Astrocyte (in vitro differentiated cells and primary cell): ENCODE measurements around the gene TTC7B. TPM values are rescaled to one million over a fixed set of nuclear protein-coding genes. Genes with fewer than 3 reads are reported as not detected.

Source experiments
- DNase-seq: peaks from one replicate; pipeline ENCODE4 v3.0.0-alpha.2; 2010; ENCODE audit warnings: low read depth
- FAIRE-seq: peaks from 2 replicates; lab custom pipeline; 2011; peaks lifted over from hg19 to GRCh38; lab: Jason Lieb, UNC
- H2AFZ ChIP-seq: 2 replicates; pipeline ENCODE4 v1.6.0; 2012; ENCODE audit warnings: low read depth, low read length, inconsistent platforms
- H3K27ac ChIP-seq: 2 replicates; pipeline ENCODE4 v1.5.1; 2011; ENCODE audit warnings: low read depth, low read length, inconsistent platforms
- H3K27me3 ChIP-seq: 2 replicates; pipeline ENCODE4 v1.6.0; 2011; ENCODE audit warnings: low read length, inconsistent platforms; ENCODE audit not compliant: insufficient read depth
- H3K36me3 ChIP-seq: 2 replicates; pipeline ENCODE4 v1.5.1; 2011; ENCODE audit warnings: low read length, inconsistent platforms; ENCODE audit not compliant: insufficient read depth
- H3K4me1 ChIP-seq: 2 replicates; pipeline ENCODE4 v1.5.1; 2011; ENCODE audit warnings: low read length, inconsistent platforms; ENCODE audit not compliant: insufficient read depth
- H3K4me2 ChIP-seq: 2 replicates; pipeline ENCODE4 v1.6.0; 2012; ENCODE audit warnings: low read length, inconsistent platforms
- H3K4me3 ChIP-seq: 2 replicates; pipeline ENCODE4 v1.5.1; 2011; ENCODE audit warnings: low read depth, mild to moderate bottlenecking, low read length, inconsistent platforms; ENCODE audit not compliant: insufficient read depth
- H3K79me2 ChIP-seq: 2 replicates; pipeline ENCODE4 v1.6.0; 2012; ENCODE audit warnings: mild to moderate bottlenecking, low read length, inconsistent platforms; ENCODE audit not compliant: insufficient read depth
- H3K9ac ChIP-seq: 2 replicates; pipeline ENCODE4 v1.6.0; 2012; ENCODE audit warnings: mild to moderate bottlenecking, low read length, inconsistent platforms
- H3K9me3 ChIP-seq: 2 replicates; pipeline ENCODE4 v1.5.1; 2012; ENCODE audit warnings: low read depth, mild to moderate bottlenecking, low read length, inconsistent platforms; ENCODE audit not compliant: insufficient read depth
- H4K20me1 ChIP-seq: 2 replicates; pipeline ENCODE4 v1.6.0; 2012; ENCODE audit warnings: low read length, inconsistent platforms; ENCODE audit not compliant: insufficient read depth
- H3K27ac Mint-ChIP-seq: one replicate; pipeline ENCODE4 v1.8.0; 2021; ENCODE audit warnings: mild to moderate bottlenecking, mixed read lengths; ENCODE audit not compliant: unreplicated experiment
- H3K27me3 Mint-ChIP-seq: one replicate; pipeline ENCODE4 v1.8.0; 2021; ENCODE audit warnings: low read depth, mixed read lengths; ENCODE audit not compliant: unreplicated experiment
- H3K36me3 Mint-ChIP-seq: one replicate; pipeline ENCODE4 v1.8.0; 2021; ENCODE audit warnings: low read depth, mixed read lengths; ENCODE audit not compliant: unreplicated experiment
- H3K4me1 Mint-ChIP-seq: one replicate; pipeline ENCODE4 v1.8.0; 2021; ENCODE audit warnings: low read depth, mixed read lengths; ENCODE audit not compliant: unreplicated experiment
- H3K4me3 Mint-ChIP-seq: one replicate; pipeline ENCODE4 v1.8.0; 2021; ENCODE audit warnings: mild to moderate bottlenecking, moderate library complexity, mixed read lengths; ENCODE audit not compliant: unreplicated experiment
- H3K9me3 Mint-ChIP-seq: one replicate; pipeline ENCODE4 v1.8.0; 2021; ENCODE audit warnings: mild to moderate bottlenecking, mixed read lengths; ENCODE audit not compliant: unreplicated experiment
- EZH2 ChIP-seq: IDR thresholded peaks from 2 replicates; pipeline ENCODE4 v1.6.1; 2012; ENCODE audit warnings: mild to moderate bottlenecking, low read length, inconsistent platforms; ENCODE audit not compliant: insufficient read depth
- total RNA-seq: library from RNA; stranded (reverse); gene quantifications from 2 replicates; pipeline ENCODE4 v1.2.1, GENCODE V29; 2021
- TF ChIP-seq, protein P1 (sequence below): IDR thresholded peaks from 2 replicates; pipeline ENCODE4 v1.5.1; 2011; ENCODE audit warnings: low read depth, mild to moderate bottlenecking, inconsistent platforms, low read length, moderate library complexity; ENCODE audit not compliant: insufficient read depth

Gene TTC7B
- total RNA-seq, 1 donor from 2014 or later: 42.1 TPM

DNA sequence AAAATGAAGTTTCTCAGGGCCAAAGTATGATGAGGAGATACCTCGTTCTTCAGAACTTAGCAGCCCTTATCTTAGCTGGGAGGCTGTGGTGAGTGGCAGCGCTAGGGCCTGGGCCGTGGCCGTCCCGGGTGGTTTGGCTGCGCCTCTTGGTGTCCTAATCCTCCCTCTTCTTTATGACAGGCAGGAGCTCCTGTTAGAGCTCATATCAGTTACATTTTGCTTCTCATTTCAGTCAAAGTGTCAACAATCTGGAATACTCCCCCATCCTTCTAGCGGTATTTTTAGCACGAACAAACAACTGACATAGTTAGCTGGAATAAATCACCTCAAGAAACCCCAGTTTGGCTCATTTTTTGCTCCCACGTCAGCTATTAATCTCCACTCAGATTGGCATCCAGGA lies 188.8 kb downstream of the TTC7B start:
- no peak overlapping the region for H3K27ac Mint-ChIP-seq
- H4K20me1 ChIP-seq: no peaks in the 10 kb centered on the region
- H3K9me3 Mint-ChIP-seq: no peaks in the 10 kb centered on the region
- DNase-seq (no peak), FAIRE-seq (no peak)
- no peaks in the 10 kb centered on the region for H3K36me3 ChIP-seq
- H3K4me2 ChIP-seq: no peak overlapping the region
- H3K27me3 Mint-ChIP-seq: peaks cover 3% of the 10 kb centered on the region
- H3K79me2 ChIP-seq: no peaks in the 10 kb centered on the region
- no peak overlapping the region for H3K9ac ChIP-seq
- peaks cover 19% of the 10 kb centered on the region for H3K4me1 Mint-ChIP-seq
- H3K36me3 Mint-ChIP-seq: peaks cover 6% of the 10 kb centered on the region
- no peaks in the 10 kb centered on the region for H3K9me3 ChIP-seq
- peaks cover 14% of the 10 kb centered on the region for H3K4me1 ChIP-seq
- no peak overlapping the region for H3K4me3 ChIP-seq
- TF ChIP-seq, protein P1, sequence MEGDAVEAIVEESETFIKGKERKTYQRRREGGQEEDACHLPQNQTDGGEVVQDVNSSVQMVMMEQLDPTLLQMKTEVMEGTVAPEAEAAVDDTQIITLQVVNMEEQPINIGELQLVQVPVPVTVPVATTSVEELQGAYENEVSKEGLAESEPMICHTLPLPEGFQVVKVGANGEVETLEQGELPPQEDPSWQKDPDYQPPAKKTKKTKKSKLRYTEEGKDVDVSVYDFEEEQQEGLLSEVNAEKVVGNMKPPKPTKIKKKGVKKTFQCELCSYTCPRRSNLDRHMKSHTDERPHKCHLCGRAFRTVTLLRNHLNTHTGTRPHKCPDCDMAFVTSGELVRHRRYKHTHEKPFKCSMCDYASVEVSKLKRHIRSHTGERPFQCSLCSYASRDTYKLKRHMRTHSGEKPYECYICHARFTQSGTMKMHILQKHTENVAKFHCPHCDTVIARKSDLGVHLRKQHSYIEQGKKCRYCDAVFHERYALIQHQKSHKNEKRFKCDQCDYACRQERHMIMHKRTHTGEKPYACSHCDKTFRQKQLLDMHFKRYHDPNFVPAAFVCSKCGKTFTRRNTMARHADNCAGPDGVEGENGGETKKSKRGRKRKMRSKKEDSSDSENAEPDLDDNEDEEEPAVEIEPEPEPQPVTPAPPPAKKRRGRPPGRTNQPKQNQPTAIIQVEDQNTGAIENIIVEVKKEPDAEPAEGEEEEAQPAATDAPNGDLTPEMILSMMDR: no peak
- TF ChIP-seq EZH2: no peak
- no peak overlapping the region for H3K27ac ChIP-seq
- no peak overlapping the region for H2AFZ ChIP-seq
- no peaks in the 10 kb centered on the region for H3K27me3 ChIP-seq
- H3K4me3 Mint-ChIP-seq: peak overlapping the region; percentile 57

DNA sequence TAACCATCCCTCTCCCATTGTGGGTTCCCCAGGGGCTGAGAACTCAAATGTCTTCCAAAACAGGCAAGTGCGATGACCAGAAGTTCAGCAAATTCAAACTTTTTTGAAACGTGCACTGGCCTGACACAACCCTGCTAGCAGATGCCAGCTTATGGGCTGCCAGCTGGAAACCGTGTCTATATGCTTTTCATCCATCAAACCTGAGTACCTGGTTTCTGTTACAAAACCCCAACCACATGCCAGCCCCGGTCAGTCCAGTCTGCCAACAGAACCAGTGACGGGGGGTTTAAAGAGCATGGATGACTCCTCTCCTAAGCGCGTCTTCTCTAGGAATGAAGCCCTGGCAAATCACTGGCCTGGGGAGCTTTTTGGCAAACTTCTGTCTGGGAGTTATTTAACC lies 189.7 kb downstream of the TTC7B start:
- Mint-ChIP-seq H3K27ac (no peak overlapping the region), H3K4me1 (peaks cover 19% of the 10 kb centered on the region), H3K36me3 (peaks cover 8% of the 10 kb centered on the region), H3K4me3 (no peak overlapping the region), H3K9me3 (no peaks in the 10 kb centered on the region), H3K27me3 (peaks cover 3% of the 10 kb centered on the region)
- TF ChIP-seq, protein P1: no peak
- no peak for TF ChIP-seq EZH2
- no peaks in the 10 kb centered on the region for H3K27me3 ChIP-seq
- H3K4me3 ChIP-seq: no peak overlapping the region
- H2AFZ ChIP-seq: no peak overlapping the region
- no peaks in the 10 kb centered on the region for H3K9me3 ChIP-seq
- H3K27ac ChIP-seq: no peak overlapping the region
- H3K4me1 ChIP-seq: peaks cover 14% of the 10 kb centered on the region
- H4K20me1 ChIP-seq: no peaks in the 10 kb centered on the region
- FAIRE-seq (no peak), DNase-seq (no peak)
- H3K79me2 ChIP-seq: no peaks in the 10 kb centered on the region
- H3K4me2 ChIP-seq: no peak overlapping the region
- H3K9ac ChIP-seq: no peak overlapping the region
- no peaks in the 10 kb centered on the region for H3K36me3 ChIP-seq

DNA sequence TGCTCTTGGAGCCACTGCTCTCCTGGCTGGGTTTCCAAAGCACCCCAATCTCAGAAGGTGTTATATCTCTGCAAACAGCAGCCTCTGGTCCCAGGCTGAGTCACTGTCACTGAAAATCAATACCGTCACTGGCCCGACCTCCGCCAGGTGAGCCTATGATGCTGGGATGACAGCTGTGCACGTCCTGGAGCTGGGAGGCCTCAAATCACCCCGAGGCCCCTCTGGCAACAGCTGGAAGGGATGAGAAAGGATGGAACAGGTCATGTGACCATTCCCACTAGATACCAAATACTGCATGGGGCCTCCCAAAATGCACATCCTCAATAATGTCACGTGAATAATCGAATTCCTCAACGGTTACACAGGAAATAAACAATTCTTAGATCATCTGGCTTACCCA lies 190.8 kb downstream of the TTC7B start:
- no peak overlapping the region for H2AFZ ChIP-seq
- H3K36me3 ChIP-seq: no peaks in the 10 kb centered on the region
- Mint-ChIP-seq H3K4me3 (no peak overlapping the region), H3K27me3 (peaks cover 5% of the 10 kb centered on the region), H3K4me1 (peaks cover 19% of the 10 kb centered on the region), H3K36me3 (peaks cover 12% of the 10 kb centered on the region), H3K27ac (no peak overlapping the region), H3K9me3 (peaks cover 2% of the 10 kb centered on the region)
- no peaks in the 10 kb centered on the region for H3K9me3 ChIP-seq
- no peaks in the 10 kb centered on the region for H3K79me2 ChIP-seq
- no peaks in the 10 kb centered on the region for H4K20me1 ChIP-seq
- FAIRE-seq: no peak
- no peak for TF ChIP-seq EZH2
- TF ChIP-seq, protein P1: no peak
- H3K27me3 ChIP-seq: no peaks in the 10 kb centered on the region
- no peak for DNase-seq
- H3K27ac ChIP-seq: no peak overlapping the region
- peak overlapping the region; percentile 17 for H3K4me2 ChIP-seq
- H3K4me3 ChIP-seq: no peak overlapping the region
- H3K9ac ChIP-seq: no peak overlapping the region
- peaks cover 14% of the 10 kb centered on the region for H3K4me1 ChIP-seq
